K562 (cell line): ENCODE data around the gene GSTM2. TPM values are rescaled to one million over a fixed set of nuclear protein-coding genes. Genes with fewer than 3 reads are reported as not detected.
A peak's percentile ranks its signal among the peaks of the same experiment; 100 is the strongest.

Experiments used
- ARID4B ChIP-seq: sonication (generic); formaldehyde crosslinking; IDR thresholded peaks from 2 replicates; pipeline ENCODE4 v1.8.0; 2022; ENCODE audit warnings: mild to moderate bottlenecking, missing genetic modification reagents
- CAMTA2 ChIP-seq: fragments of 250-450 bp; sonication (Bioruptor Pico); conservative IDR thresholded peaks from 2 replicates; pipeline ENCODE4 v1.5.1; 2022
- CBX3 ChIP-seq, 2 experiments: IDR thresholded peaks; 1 replicate in 1 of 2; 2 replicates in 1 of 2; pipeline ENCODE4 v1.6.1; 2012; ENCODE audit warnings: inconsistent platforms in 2 of 2, low read length in 2 of 2, borderline replicate concordance in 1 of 2, control low read depth in 1 of 2
- CREM ChIP-seq: IDR thresholded peaks from 2 replicates; pipeline ENCODE4 v1.6.1; 2014; ENCODE audit warnings: antibody characterized with exemption, low read depth
- CXXC5 ChIP-seq: fragments of 250-450 bp; sonication (Bioruptor Pico); IDR thresholded peaks from 2 replicates; pipeline ENCODE4 v1.8.0; 2022; ENCODE audit warnings: inconsistent platforms, mild to moderate bottlenecking, moderate library complexity
- DLX4 ChIP-seq: fragments of 250-450 bp; sonication (Bioruptor Pico); IDR thresholded peaks from 2 replicates; pipeline ENCODE4 v1.6.1; 2021; ENCODE audit warnings: mild to moderate bottlenecking
- ETV5 ChIP-seq: sonication (generic); formaldehyde crosslinking; IDR thresholded peaks from 2 replicates; pipeline ENCODE4 v1.4.0; 2020; ENCODE audit warnings: low read depth, mild to moderate bottlenecking, missing genetic modification reagents
- HMBOX1 ChIP-seq: sonication (generic); IDR thresholded peaks from 2 replicates; pipeline ENCODE4 v1.6.1; 2016
- KAT2B ChIP-seq: IDR thresholded peaks from one replicate; pipeline ENCODE4 v1.6.1; 2012; ENCODE audit warnings: low read depth, mild to moderate bottlenecking, control low read depth, inconsistent platforms, low read length, moderate library complexity
- LARP7 ChIP-seq: fragments of 450-650 bp; IDR thresholded peaks from 2 replicates; pipeline ENCODE4 v1.6.1; 2016
- NONO ChIP-seq, 2 experiments: fragments of 200-400 bp in 1 of 2; fragments of 450-650 bp in 1 of 2; formaldehyde crosslinking in 1 of 2; IDR thresholded peaks; 2 replicates each; pipeline ENCODE4 v1.6.1; 2017; ENCODE audit warnings: low read depth in 2 of 2, mild to moderate bottlenecking in 2 of 2, moderate library complexity in 2 of 2, low read length in 1 of 2
- NR2C1 ChIP-seq, 2 experiments: fragments of 450-650 bp; IDR thresholded peaks; 2 replicates each; pipeline ENCODE4 v1.6.1; 2017; ENCODE audit warnings: mild to moderate bottlenecking in 2 of 2, antibody characterized with exemption in 1 of 2, inconsistent platforms in 1 of 2, missing compliant biosample characterization in 1 of 2, missing genetic modification characterization in 1 of 2
- RFX5 ChIP-seq: IDR thresholded peaks from 2 replicates; pipeline ENCODE4 v1.6.1; 2011; ENCODE audit warnings: low read depth, mild to moderate bottlenecking, improper control_type of control experiment, low read length
- SMC3 ChIP-seq: conservative IDR thresholded peaks from 2 replicates; pipeline ENCODE4 v1.6.1; 2011; ENCODE audit warnings: low read depth, low read length, improper control_type of control experiment; ENCODE audit not compliant: insufficient read depth
- TEAD1 ChIP-seq, 2 experiments: fragments of 450-650 bp in 1 of 2; sonication (generic) in 1 of 2; formaldehyde crosslinking; IDR thresholded peaks; 2 replicates each; pipeline versions ENCODE4 v1.4.0 to v1.8.0; 2020 to 2022; ENCODE audit warnings: mild to moderate bottlenecking in 2 of 2, missing genetic modification reagents in 1 of 2
- UBTF ChIP-seq, 2 experiments: IDR thresholded peaks; 2 replicates each; pipeline ENCODE4 v1.6.1; 2012; ENCODE audit warnings: improper control_type of control experiment in 2 of 2, low read depth in 2 of 2, low read length in 2 of 2, borderline replicate concordance in 1 of 2
- ZFP1 ChIP-seq: fragments of 450-650 bp; formaldehyde crosslinking; IDR thresholded peaks from 2 replicates; pipeline ENCODE4 v1.4.0; 2020; ENCODE audit warnings: mild to moderate bottlenecking, mixed read lengths
- ZNF444 ChIP-seq: fragments of 250-450 bp; sonication (Bioruptor Pico); IDR thresholded peaks from 2 replicates; pipeline ENCODE4 v1.4.0; 2020; ENCODE audit warnings: mild to moderate bottlenecking, moderate library complexity
- polyA plus RNA-seq, 8 experiments: library from polyadenylated mRNA; depleted of rRNA in 4 of 8; stranded (reverse) in 5 of 8; unstranded in 3 of 8; fragments of >200 nt; fragmentation: Nextera tagmentation in 2 of 8; fragmentation: Illumina TruSeq in 1 of 8; extraction: Ambion mirVana in 2 of 8; extraction: Trizol in 1 of 8; gene quantifications; 2 replicates each; pipeline versions ENCODE4 v1.2.1 to v1.2.3, GENCODE V29; 2011 to 2014; ENCODE audit warnings: inconsistent platforms in 1 of 8, missing spikeins in 1 of 8
- total RNA-seq, 7 experiments: library from RNA; depleted of rRNA in 6 of 7; stranded (reverse); fragments of >200 nt in 6 of 7; fragmentation: Illumina TruSeq in 2 of 7; extraction: Trizol in 2 of 7; gene quantifications; 2 replicates each; pipeline versions ENCODE4 v1.2.1 to v1.2.3, GENCODE V29; 2011 to 2021; ENCODE audit warnings: low replicate concordance in 1 of 7

The GSTM2 gene
- total and polyA plus RNA-seq, 9 of the 15 experiments (the other 6 are each of a cell fraction or from before 2014, with no cell fraction given): 1.6 to 15.1 (median 6.8) TPM

- TF ChIP-seq ZNF444 (CRISPR knock-in tag): no peak
- peak; percentile 96 for TF ChIP-seq ETV5 (CRISPR knock-in tag)
- no peak for TF ChIP-seq TEAD1 (CRISPR knock-in tag; IDR thresholded peaks at IDR 0.05)
- TF ChIP-seq UBTF (IDR thresholded peaks at IDR 0.05; ENCODE audit: borderline replicate concordance in 1 of 2, low read depth in 2 of 2, low read length in 2 of 2): 0 out of 4 replicates have a peak, but pooled peaks have one; percentile 27 to 75
- TF ChIP-seq LARP7: no peak
- TF ChIP-seq KAT2B: no peak
- TF ChIP-seq ZFP1 (CRISPR knock-in tag): no peak
- TF ChIP-seq CREM: no peak; the same call in none of the 2 replicates
- TF ChIP-seq CXXC5: peak; percentile 85
- no peak for TF ChIP-seq DLX4 (CRISPR knock-in tag)
- no peak for TF ChIP-seq SMC3
- TF ChIP-seq HMBOX1: no peak
- no peak for TF ChIP-seq CAMTA2 (CRISPR knock-in tag)
- TF ChIP-seq ARID4B: no peak
- no peak for TF ChIP-seq CBX3 (IDR thresholded peaks at IDR 0.05; ENCODE audit: borderline replicate concordance in 1 of 2, low read length in 2 of 2)
- TF ChIP-seq NONO (IDR thresholded peaks at IDR 0.05; ENCODE audit: low read depth in 2 of 2, low read length in 1 of 2): 0 out of 4 replicates have a peak, but pooled peaks of 1 of the 2 experiments have one; percentile 66
- TF ChIP-seq NR2C1 (IDR thresholded peaks at IDR 0.05): peak; percentile 70
- peak; percentile 64 for TF ChIP-seq NR2C1 (tag; IDR thresholded peaks at IDR 0.05)
- no peak for TF ChIP-seq RFX5
Observed at GRCh38 chr1:109655615-109656519, 12.0 kb upstream of the GSTM2 start, which contains the start of gene GSTM4 (continued).
